Ascending aorta (tissue), 2 donors: Measurements from ENCODE around the gene GFRA1. TPM values are rescaled to one million over a fixed set of nuclear protein-coding genes. Genes with fewer than 3 reads are reported as not detected.

Source experiments
- DNase-seq, 2 donors: peaks; one replicate each; pipeline ENCODE4 v3.0.0-alpha.2; 2019; ENCODE audit warnings: low spot score in 2 of 2
- H3K27ac ChIP-seq, 2 donors: fragments of 200-600 bp; sonication (generic); one replicate each; pipeline ENCODE4 v1.5.1; 2016 to 2017; ENCODE audit warnings: mild to moderate bottlenecking in 1 of 2
- H3K27me3 ChIP-seq: fragments of 200-600 bp; sonication (generic); one replicate; pipeline ENCODE4 v1.5.1; 2017
- H3K36me3 ChIP-seq, 2 donors: fragments of 200-600 bp; sonication (generic); one replicate each; pipeline ENCODE4 v1.5.1; 2016
- H3K4me1 ChIP-seq, 2 donors: fragments of 200-600 bp; sonication (generic); one replicate each; pipeline ENCODE4 v1.5.1; 2016 to 2017; ENCODE audit warnings: mild to moderate bottlenecking in 1 of 2
- H3K4me3 ChIP-seq, 2 donors: fragments of 200-600 bp; sonication (generic); one replicate each; pipeline ENCODE4 v1.5.1; 2016 to 2017; ENCODE audit warnings: mild to moderate bottlenecking in 1 of 2
- H3K9me3 ChIP-seq, 2 donors: fragments of 200-600 bp; sonication (generic); one replicate each; pipeline ENCODE4 v1.5.1; 2016
- intact Hi-C: fragments of 100-400 bp; cut with DNase I; formaldehyde crosslinking; loops from one replicate; pipeline ENCODE4 v1.15.1; 2023
- total RNA-seq: library from RNA; depleted of rRNA; stranded (reverse); fragments of >200 nt; gene quantifications from one replicate; pipeline ENCODE4 v1.1.0, GENCODE V29; 2016
- TF ChIP-seq, protein P1 (sequence below), 3 experiments: fragments of 200-600 bp in 2 of 3; fragments of 450-650 bp in 1 of 3; sonication (generic) in 2 of 3; IDR thresholded peaks; one replicate each; pipeline ENCODE4 v1.5.1; 2016 to 2019; ENCODE audit warnings: antibody characterized with exemption in 3 of 3, mild to moderate bottlenecking in 1 of 3, moderate library complexity in 1 of 3

Gene GFRA1
- total RNA-seq, 1 donor from 2014 or later: 7.0 TPM

DNA sequence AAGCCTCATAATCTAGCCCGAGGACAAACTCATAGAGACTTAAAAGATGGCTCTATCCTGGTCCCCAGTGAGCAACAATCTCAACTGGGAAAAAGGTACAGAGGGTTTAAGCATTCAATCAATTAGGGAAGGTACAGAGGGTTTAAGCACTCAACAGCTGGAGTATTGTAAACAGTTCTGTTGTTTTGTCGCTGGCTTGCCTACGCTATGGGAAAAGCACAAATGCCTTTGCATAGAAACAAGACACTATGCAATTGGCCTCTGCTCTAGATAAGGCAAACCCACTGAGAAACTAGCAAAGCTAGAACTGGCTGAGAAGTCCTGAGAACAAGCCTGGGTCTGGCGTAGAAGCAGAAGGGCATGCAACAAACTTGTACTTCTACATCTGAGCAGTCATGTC lies 69.3 kb downstream of the GFRA1 start:
- H3K9me3 ChIP-seq: no peaks in the 10 kb centered on the region
- TF ChIP-seq, protein P1, sequence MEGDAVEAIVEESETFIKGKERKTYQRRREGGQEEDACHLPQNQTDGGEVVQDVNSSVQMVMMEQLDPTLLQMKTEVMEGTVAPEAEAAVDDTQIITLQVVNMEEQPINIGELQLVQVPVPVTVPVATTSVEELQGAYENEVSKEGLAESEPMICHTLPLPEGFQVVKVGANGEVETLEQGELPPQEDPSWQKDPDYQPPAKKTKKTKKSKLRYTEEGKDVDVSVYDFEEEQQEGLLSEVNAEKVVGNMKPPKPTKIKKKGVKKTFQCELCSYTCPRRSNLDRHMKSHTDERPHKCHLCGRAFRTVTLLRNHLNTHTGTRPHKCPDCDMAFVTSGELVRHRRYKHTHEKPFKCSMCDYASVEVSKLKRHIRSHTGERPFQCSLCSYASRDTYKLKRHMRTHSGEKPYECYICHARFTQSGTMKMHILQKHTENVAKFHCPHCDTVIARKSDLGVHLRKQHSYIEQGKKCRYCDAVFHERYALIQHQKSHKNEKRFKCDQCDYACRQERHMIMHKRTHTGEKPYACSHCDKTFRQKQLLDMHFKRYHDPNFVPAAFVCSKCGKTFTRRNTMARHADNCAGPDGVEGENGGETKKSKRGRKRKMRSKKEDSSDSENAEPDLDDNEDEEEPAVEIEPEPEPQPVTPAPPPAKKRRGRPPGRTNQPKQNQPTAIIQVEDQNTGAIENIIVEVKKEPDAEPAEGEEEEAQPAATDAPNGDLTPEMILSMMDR (IDR thresholded peaks at IDR 0.05): no peak
- intact Hi-C loops: no loop called here
- no peak for DNase-seq
- no peaks in the 10 kb centered on the region for H3K36me3 ChIP-seq
- no peaks in the 10 kb centered on the region for H3K27me3 ChIP-seq
- H3K27ac ChIP-seq: no peak overlapping the region
- no peak overlapping the region for H3K4me3 ChIP-seq
- no peaks in the 10 kb centered on the region for H3K4me1 ChIP-seq

DNA sequence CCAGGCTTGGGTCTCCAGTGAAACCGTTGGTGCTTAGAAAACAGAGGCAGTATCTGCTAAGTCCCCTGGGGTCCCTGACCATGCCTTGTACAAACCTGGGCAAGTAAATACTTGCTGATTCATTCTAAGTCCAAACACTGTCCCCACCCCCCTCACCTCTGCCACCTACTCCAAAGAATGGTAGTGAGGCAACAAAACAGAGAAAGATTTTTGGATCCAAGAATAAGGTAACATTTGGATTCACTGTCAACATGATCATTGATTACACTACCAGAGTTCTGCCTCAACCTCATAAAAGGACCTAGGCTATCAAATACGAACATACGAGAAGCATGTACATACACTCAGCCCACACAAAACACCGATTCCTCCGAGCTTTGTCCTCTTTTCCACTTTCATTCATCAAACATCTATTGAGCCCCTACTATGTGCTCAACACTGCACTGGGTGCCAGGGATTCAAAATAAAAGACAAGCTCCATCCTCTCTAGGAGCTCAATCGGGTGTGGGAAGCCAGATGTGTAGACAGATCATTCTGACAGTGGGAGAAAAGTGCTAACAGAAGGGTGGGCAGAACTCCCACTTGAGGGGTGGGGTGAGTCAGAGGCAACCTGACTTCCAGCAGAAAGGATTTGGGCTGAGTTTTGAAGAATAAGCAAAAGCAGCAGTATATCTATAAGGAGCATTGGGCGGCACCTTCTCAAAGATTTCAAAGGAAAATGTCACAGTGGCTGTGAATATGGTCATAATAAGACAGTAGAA lies 71.2 kb downstream of the GFRA1 start:
- Histone ChIP-seq H3K27me3 (no peaks in the 10 kb centered on the region), H3K9me3 (no peaks in the 10 kb centered on the region), H3K4me3 (no peak overlapping the region), H3K4me1 (no peaks in the 10 kb centered on the region), H3K27ac (no peak overlapping the region), H3K36me3 (no peaks in the 10 kb centered on the region)
- no peak for DNase-seq
- TF ChIP-seq, protein P1 (IDR thresholded peaks at IDR 0.05): no peak
- intact Hi-C loops: no loop called here

GRCh38 chr10:116201011-116201410 lies 72.0 kb downstream of the GFRA1 start:
- no peak overlapping the region for H3K27ac ChIP-seq
- no peak for DNase-seq
- H3K27me3 ChIP-seq: no peaks in the 10 kb centered on the region
- intact Hi-C loops: no loop called here
- no peaks in the 10 kb centered on the region for H3K36me3 ChIP-seq
- TF ChIP-seq, protein P1 (IDR thresholded peaks at IDR 0.05): no peak
- H3K4me1 ChIP-seq: no peaks in the 10 kb centered on the region
- H3K4me3 ChIP-seq: no peak overlapping the region
- peaks cover 0 to 2% of the 10 kb centered on the region in 2 donors for H3K9me3 ChIP-seq

DNA sequence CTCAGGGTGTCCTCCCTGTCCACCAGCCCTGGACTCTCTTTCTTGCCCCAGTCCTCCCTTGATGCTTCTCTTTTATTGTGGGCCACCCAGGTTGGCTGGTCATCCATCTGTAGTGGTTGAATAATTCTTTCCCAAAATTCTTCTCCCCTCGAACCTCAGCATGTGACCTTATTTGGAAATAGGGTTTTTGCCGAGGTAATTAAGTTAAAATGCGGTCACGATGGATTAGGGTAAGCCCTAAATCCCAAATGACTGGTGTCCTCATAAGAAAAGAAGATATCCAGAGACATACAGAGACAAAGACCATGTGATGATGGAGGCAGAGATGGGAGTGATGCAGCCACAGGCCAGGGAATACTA lies 74.3 kb downstream of the GFRA1 start:
- Histone ChIP-seq H3K36me3 (no peaks in the 10 kb centered on the region), H3K4me3 (no peak overlapping the region), H3K27ac (no peak overlapping the region), H3K9me3 (peaks cover 4 to 11% of the 10 kb centered on the region in 2 donors), H3K27me3 (no peaks in the 10 kb centered on the region), H3K4me1 (no peaks in the 10 kb centered on the region)
- intact Hi-C loops: no loop called here
- no peak for DNase-seq
- TF ChIP-seq, protein P1 (IDR thresholded peaks at IDR 0.05): no peak

GRCh38 chr10:116197946-116198675 lies 74.9 kb downstream of the GFRA1 start:
- no peaks in the 10 kb centered on the region for H3K27me3 ChIP-seq
- intact Hi-C loops: no loop called here
- TF ChIP-seq, protein P1 (IDR thresholded peaks at IDR 0.05): no peak
- no peak overlapping the region for H3K4me3 ChIP-seq
- no peak overlapping the region for H3K27ac ChIP-seq
- no peaks in the 10 kb centered on the region for H3K4me1 ChIP-seq
- peaks cover 4 to 11% of the 10 kb centered on the region in 2 donors for H3K9me3 ChIP-seq
- no peaks in the 10 kb centered on the region for H3K36me3 ChIP-seq
- no peak for DNase-seq
